Nucleus accumbens (tissue), 56 donors: Measurements from ENCODE around the gene ELL.

Source experiments
- DNase-seq, 56 donors: peaks; one replicate each; lab custom pipeline; 2025; lab: John Stamatoyannopoulos, UW

Gene ELL

DNA sequence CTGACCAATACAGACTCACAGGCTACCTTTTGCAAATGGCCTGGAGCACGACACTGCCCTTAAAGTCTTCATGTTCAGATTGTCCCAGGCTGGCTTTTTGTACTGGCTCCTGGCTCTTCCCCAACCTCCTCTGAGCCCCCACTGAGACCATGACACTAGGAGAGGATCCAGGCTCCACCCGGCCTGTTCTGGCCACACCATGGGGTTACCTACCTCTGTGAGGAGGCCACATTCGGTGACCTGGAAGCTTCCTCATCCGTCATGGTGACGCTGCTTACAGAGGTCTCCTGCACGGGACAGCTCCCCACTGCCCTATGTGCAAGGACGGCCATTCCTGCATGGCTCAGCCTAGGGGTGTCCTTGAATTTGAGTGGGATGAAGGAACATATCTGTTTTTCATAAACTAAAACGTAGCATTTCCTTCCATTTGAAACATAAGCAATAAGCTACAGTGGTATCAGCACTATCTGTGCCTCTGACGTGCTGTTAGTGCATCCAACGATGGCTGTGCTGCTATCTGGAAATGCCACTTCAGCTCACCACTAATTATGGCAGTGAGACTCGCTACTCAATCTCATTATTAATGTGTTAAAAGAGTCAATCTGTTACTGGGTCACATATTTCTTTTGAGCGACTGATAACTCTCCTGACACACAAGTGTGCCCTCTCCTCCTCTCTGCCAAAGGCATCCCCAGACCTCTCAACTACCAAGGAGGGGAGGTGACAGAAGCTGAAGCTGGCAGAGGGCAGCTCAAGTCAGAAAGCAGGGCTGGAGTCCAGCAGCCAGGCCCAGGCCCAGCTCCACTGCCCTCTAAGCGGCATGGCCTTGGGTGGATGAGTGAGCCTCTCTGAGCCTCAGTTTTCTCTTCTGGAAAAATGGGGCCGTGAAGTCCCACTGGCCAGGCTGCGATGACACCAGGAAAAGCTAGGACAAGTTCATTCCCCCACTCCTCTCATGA is 29.6 kb downstream of the ELL start:
- DNase-seq: no peak

DNA sequence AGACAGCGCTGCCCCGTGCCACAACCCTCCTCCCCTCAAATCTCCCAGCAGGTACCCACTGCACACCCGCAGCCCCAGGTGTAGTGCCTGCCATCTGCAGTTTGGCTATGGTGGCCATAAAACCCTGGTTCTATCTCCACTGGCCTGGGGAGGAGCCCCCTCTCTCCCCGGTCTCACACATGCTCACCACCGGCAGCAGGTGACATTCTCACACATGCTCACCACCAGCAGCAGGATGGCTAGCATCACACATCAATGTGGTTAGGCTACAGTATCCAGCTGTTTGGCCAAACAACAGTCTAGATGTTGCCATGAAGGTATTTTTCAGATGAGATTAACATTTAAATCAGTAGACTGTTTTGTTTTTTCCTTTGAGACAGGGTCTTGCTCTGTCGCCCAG is 31.1 kb downstream of the ELL start:
- no peak for DNase-seq

DNA sequence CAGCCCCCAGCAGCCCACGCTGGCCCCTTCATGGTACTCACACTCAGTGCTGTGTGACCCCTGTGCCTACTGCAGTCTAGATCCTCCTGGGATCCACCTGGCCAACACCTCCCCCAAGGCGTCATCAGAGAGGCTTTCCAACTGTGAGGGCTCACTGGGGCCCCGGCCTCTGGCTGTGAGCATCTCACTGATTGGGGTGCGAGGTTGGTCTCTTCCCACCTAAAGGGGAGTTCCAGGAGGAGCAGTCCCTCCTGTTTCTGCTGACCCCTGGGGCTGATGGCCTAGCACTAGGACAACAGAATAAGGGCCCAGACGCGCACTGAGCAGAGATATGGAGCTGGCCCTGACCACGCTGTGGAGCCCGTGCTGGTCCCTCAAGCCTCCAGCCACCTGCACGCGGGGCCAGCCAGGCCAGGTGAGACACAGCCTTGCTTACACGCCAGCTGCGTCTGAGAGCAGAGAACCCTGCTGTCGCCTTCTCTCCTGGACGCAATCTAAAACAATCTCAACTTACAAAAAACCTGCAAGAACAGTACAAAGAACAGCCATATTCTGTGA is 32.2 kb downstream of the ELL start:
- no peak for DNase-seq

DNA sequence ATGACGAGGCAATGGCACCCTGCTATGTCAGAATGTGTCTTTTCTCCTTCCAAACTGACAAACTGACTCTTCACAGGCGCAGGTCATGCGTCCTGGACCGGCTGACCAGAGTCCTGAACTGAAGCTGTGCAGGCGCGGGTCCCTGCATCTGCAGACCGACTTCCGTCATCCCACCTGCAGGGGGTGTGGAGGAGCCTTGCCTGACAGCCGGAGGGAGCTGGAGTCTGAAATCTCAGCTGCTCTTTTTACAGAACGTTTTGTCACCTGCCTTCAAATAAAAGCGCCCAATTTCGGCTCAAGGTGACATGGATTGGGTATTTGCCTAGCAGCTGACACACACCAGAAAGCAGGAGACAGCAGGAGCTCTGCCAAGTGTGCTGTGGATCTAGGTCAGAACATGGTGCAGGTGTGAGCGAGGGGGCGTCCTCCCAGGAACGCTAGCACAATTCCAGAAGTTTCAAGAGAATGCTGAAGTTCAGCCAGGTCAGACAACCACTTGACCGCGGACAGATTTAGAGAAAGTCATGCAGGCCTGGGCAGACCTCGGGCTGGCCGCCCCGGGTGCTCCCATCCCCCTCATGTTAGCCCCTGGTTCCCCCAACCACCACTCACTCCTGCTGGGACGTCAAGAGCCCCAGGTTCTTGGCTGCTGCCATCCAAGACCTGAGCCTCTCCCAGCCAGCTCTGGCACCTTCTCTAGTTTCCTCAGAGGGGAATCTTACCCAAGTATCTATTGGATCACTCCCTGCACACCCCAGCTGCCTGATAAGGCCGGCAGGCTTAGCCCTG is 32.8 kb downstream of the ELL start:
- peak in 37 of 56 donors; percentile 19 to 83 (median 49) for DNase-seq

DNA sequence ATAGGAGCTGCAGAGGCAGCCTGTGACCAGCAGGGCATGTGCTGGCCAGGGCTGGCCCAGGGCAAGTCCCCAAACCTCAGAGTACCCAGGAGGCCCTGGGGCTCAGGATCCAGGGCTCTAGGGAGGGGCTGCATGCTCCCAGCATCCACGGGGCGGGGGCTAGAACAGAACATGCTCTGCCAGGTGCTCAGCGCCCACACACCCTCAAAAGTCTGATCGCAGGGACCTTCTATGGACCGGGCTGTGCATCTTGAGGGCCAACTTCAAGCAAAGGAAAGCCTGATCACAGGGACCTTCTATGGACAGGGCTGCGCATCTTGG is 33.5 kb downstream of the ELL start:
- peak in 8 of 56 donors; percentile 14 to 49 (median 28) for DNase-seq

DNA sequence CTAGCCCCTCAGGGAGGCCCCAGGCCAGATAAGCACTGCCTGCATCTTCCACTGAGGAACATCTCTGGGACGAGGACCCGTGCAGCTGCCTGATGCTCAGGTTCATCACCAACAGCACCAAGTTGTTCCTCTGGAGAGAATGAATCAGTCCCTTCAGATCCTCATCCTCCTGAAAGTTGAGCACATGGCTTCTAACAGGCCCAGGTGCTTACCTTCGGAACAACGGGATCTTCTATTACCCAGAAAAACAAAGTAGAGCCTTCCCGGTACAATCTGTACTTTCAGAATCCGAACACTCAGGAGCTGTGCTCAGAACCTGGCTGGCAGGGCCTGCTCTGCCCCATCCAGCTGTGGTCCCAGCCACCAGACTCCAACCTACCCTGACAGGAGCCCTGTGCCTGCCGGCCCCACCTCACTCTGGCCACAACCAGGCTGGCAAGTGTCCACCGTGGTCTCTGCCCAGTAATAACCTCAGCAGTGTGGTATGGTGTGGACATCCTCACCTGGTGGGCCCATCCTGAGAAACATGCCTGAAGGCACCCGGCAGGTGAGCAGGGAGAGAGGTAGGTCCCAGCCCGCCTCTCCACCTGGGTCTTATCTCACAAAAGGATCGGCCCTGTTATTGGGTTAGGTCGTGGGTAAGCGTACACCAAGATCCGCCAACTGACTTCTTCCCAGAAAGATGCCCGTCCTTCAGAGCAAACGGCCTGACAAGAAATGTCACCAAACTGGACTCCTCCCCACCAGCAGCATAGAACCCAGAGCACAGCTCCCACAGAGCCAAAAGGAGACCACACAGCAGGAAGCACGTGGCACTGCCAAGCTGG is 34.1 kb downstream of the ELL start:
- peak in 1 of 56 donors; percentile 13 for DNase-seq

DNA sequence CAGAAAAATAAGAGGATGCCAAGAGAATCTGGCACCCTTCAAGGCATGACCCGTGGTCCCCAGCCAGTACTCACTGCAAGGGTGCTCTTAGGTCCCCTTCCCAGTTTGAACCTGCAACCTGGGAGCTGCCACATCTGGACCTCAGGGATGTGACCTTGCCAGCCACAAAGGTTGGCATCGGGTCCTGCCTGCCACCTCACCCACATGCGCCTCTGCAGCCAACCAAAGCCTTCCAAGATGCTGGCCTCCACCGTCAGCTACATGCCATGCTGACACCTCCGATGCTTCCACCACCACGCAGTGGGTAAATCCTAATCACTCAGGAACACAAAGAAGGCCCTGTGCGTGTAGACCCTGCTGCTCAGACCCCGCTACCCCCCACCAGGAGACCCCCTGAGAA is 35.1 kb downstream of the ELL start:
- no peak for DNase-seq

DNA sequence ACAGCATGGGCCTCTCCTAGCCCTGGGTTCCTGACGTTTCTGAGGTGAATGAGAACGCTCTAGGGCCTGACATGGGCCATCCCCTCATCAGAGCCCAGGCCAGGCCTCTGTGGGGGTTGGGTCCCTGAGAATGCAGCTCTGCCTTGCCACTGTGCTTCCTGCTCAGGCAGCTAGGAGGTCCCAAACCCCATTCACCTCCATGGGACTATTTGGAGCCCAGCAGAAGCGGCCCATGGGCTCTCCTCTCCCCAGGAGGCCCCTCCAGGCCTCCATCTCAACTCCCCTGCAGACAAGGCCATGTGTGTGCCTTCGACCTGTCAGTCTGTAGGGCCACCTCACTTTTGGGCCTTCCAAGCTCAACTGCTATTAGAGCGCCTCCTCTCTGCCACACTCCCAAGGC is 36.9 kb downstream of the ELL start:
- DNase-seq: no peak

DNA sequence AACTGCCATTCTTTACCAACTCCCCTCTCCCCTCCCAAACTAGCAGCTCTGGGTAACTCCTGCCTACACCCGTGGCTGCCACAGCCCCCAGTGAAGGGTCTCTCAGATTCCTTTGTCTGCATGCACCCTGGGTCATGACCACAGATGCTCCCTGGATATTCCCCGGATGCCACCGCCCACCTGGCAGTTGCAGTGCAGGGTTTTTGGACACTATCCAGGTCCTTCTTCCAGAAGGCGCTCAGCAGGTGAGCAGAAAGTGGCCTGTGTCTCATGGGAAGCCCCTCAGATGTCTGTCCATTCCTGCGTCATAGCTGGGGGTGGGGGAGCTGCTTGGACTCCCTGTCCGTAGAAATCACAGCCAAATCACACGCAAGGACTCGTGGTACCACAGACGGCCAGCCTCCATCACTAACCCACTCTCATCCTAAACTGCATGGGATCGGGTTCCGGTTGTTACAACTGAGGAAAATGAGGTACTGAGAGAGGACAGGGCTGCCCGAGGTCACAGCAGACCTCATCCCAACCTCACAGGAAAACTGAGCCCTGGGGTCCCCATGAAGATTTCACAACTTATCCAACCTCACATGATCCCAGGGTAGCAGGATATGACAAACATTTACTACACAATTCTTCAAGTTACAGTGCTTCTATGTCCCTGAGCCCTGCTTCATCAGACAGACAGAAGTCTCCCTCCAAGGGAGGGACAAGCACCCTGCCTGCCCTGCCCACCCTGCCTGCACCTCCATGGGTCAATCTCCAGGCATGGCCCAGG is 38.6 kb downstream of the ELL start:
- no peak for DNase-seq

DNA sequence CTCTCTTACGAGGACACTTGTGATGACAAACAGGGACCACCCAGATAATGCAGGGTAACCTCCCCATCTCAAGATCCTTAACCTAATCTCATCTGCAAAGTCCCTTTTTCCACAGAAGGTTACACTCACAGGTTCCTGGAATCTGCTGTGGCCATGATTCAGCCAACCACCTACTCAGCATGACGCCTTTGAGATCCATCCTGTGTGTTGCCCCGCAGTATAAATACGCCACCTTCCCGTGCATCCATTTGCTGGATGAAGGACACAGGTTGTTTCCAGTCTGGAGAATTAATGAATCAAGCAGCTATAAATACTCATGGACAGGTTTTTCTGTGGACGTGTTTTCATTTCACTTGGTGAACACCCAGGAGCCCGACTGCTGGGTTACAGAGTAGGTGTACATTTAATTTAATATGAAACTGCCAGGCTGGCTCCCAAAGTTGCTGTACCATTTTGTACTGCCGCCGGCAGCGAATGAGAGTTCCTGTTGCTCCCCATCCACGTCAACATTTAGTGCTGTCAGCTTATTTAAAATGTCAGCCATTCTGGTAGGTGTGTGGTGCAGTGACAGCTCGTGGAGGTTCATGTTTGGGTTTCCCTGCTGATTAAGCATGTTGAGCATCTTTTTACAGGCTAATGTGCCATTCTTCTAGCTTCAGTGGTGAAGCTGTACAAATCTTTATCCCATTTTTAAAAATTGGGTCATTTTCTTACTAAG is 40.2 kb downstream of the ELL start:
- no peak for DNase-seq

DNA sequence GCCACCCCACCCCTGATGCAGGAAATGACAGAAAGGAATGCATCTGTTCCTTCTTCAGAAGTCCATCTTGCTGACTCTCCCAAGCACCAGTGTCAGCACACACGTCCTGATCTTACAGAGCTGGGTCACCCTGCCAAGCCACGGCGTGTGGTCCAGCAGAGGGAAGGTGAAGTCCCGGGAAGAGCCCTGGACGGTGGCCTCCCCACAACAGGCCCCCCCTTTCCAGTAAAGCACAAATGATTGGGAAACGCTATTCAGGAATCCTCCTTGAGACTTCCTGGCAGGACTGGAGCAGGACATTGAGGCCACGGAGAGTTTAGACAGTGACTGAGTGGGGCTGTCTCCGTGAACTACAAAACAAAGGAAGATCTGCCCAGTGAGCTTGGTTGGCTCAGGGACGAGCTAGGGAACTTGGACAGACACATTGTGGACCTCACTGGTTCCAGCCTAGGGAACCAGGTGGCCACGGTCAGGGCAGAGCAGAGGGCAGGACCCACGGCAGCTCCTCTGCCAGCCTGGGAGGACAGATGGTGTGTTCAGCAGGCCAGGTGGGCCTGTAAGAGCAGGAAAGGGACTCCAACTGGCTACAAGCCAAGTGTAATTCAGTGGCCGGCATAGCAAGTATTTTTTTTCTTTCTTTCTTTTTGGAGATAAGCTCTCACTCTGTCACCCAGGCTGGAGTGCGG is 41.7 kb downstream of the ELL start:
- DNase-seq: peak in 1 of 56 donors; percentile 19

DNA sequence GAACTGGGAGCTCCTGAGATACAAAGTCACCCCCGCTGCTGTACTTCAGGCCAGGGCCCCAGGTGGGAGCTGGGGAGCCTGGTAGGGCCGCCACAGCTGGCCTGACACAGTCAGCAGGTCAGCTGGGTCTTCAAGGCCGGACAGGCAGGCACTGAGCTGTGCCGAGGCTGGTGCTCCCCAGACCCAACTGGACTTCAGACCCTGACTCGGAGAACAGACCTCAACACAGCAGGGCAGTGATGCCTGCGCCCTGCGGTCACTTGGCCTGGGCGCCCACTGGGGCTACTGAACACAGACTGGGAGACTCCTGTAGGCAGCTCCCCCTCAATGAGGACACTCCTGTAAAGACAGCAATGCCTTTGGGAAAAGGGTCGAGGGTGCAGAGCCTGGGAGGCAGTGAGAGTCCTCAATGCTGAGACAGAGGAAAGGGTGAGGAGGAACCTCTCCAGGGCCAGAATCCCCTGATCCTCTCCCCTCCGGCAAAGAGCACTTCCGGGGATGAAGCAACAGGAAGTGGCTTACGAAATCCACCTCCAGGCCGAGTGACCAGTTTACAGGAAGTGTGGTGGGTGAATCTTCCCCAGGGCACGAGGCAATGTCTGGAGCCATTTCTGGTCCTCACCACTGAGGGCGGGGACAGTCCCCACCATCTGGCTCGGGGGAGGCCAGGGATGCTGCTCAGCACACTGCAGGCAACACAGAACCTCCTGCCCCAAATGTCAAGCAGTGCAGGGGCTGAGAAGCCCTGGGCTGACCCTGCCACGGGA is 43.1 kb downstream of the ELL start:
- peak in 24 of 56 donors; percentile 6 to 42 (median 25) for DNase-seq

DNA sequence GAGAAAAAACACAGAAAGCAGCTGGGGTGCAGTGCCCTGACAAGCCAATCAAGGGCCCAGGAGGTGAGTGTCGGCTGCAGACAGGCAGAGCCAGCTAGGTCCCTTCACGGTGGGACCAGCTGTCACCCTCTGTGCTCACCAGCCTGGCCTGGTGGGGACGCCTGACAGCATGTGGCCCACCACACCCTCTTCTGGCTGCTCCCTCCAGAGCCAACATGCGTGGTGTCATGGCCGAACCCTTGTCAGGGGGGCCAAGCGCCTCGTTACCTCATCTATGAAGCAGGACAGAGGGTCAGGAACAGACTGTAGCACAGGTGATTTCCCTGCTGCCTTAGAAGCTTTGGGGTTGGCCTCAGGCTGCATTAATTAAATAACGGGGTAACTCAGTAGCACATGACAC is 43.9 kb downstream of the ELL start:
- no peak for DNase-seq

DNA sequence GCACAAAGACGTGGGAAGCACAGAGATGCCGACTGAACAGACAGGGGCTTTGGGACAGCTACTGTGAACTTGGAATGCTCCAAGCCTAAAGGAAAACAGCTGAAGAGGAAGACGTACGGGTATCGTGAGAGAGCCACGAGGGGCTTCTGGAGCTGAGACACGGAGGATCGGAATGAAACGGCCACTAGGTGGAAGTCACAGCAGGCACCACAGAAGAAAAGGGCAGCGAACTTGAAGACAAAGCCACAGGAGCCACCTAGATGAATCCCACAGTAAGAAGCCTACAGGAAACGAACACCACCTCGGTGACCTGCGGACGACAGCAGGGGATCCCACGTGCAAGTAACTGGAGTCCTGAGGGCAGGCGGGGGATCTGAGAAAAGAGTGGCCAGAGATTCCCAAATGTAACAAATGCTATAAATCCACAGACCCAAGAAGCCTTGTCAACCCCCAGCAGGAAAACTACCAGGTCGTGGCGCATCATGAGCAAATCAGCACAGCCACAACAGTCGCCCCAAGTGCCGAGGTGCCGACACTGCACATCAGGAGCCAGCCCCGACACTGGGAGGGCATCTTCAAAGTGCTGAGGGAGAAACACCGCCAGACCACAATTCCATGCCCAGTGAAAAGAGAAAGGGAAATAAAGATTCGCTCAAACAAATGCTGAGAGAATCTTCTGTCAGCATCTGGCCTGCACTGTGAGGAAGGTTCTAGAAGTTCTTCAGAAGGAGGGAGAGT is 44.7 kb downstream of the ELL start:
- DNase-seq: no peak

DNA sequence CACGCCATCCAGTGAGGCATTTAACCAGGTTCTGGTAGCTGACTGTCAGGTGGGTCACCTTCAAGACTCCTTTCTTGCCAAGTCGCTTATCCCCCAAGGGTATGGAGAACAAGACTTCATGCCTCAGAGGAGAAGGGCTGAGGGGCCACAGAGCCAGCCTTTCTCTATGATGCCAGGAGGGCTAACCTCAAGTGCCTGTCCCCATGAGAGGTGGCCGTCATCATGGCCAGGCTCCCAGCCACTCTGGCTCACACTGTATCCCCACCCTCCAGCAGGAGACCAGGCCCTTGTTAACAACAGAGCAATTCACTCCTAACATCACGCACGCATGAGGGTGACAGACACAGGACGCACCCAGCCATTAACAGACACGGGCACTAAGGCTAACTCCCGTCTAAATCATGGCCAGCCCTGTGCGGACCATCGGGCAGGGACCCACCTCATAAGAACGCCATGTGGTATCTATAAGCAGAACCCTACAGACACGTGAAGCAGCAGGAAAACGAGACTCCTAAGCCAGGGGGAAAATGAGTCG is 45.3 kb downstream of the ELL start:
- DNase-seq: no peak

DNA sequence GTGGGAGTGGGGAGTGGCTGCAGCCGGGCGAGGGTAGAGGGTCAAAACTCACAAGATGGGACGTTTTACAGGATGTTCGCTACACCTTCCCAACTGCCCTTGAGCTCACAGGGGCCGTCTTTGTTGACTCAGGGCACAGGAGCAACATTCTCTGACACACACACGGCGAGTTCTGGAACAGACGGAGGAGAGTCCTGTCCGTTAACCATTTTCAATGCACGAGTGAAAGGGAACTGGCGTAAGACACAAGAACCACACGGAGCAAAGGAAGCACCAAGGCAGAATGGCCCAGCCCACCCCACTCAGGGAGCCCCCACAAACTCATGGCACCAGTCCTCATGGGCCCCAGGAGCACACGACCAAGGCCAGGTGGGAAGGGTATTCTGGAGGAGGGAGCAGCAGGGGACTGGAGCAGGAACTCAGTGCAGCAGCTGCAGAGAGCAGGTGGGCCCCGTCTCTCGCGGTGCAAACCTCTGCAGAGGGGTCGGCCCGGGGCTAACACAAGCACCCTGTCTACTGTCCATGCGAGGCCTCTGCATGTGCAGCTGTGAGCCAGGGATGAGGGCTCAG is 46.0 kb downstream of the ELL start:
- DNase-seq: no peak
